ENCODE data around the gene MAP2K7. TPM values are rescaled to one million over a fixed set of nuclear protein-coding genes. Genes with fewer than 3 reads are reported as not detected.
"Not testable (repeated sequence)": the region's sequence is repeated elsewhere in the genome, so short reads cannot be mapped to it uniquely, and the experiment has no call there.

Gene MAP2K7
- total and polyA plus RNA-seq, 8 donors = 4.1 to 52.2 (median 14.7) TPM

GRCh38 chr19:7887408-7888144 is 16.1 kb upstream of the MAP2K7 start:
- Histone ChIP-seq H3K4me1 (peaks cover 0 to 14% (median 12%) of the 10 kb centered on the region in 4 donors), H3K9me3 (no peaks in the 10 kb centered on the region), H3K36me3 (no peaks in the 10 kb centered on the region), H3K27ac (no peak overlapping the region), H3K4me3 (peak overlapping the region in 1 of 4 donors; percentile 53), H3K27me3 (peaks cover 0 to 58% (median 10%) of the 10 kb centered on the region in 3 donors)
- intact Hi-C loops (cut with DNase I; ENCODE audit: low total_unique reads) = no loop called here
- no peak for TF ChIP-seq EP300 (IDR thresholded peaks at IDR 0.05)
- no peak for TF ChIP-seq POLR2A (IDR thresholded peaks at IDR 0.05)
- TF ChIP-seq CTCF (IDR thresholded peaks at IDR 0.05) = no peak
- no peak for TF ChIP-seq POLR2AphosphoS5 (IDR thresholded peaks at IDR 0.05)
- 74 to 89% (median 81%) methylated on average over 16 of the region's 16 CpGs for WGBS, 5 donors
- DNase-seq = no peak

GRCh38 chr19:7888145-7888825 is 15.4 kb upstream of the MAP2K7 start, which contains the start of gene LRRC8E:
Gene LRRC8E, plus strand, starts transcription at chr19:7888510. Its CDS starts 7,094 bp downstream, at chr19:7895604.
- peak within 1 kb of the TSS; percentile 41 to 53 (median 46) for H3K4me3 ChIP-seq
- H3K4me1 ChIP-seq = peaks cover 0 to 14% (median 12%) of the 10 kb centered on the region in 4 donors
- no peaks in the 10 kb centered on the region for H3K9me3 ChIP-seq
- DNase-seq = peak; percentile 79 to 89
- WGBS, 5 donors = 6 to 15% (median 7%) methylated on average over 27 to 53 of the region's 53 CpGs
- peak within 1 kb of the TSS; percentile 9 to 75 (median 69) for H3K27ac ChIP-seq
- H3K36me3 ChIP-seq = no peaks in the 10 kb centered on the region
- intact Hi-C loops (cut with DNase I; ENCODE audit: low total_unique reads) = no loop called here
- TF ChIP-seq CTCF (IDR thresholded peaks at IDR 0.05) = no peak
- no peak for TF ChIP-seq POLR2A (IDR thresholded peaks at IDR 0.05)
- peak in 2 of 3 donors; percentile 56 to 62 for TF ChIP-seq POLR2AphosphoS5 (IDR thresholded peaks at IDR 0.05)
- H3K27me3 ChIP-seq = peaks cover 0 to 65% (median 10%) of the 10 kb centered on the region in 3 donors

- H3K4me3 ChIP-seq = peak overlapping the region; percentile 41 to 53 (median 46)
- H3K36me3 ChIP-seq = no peaks in the 10 kb centered on the region
- no peak for DNase-seq
- WGBS, 5 donors = 66 to 74% (median 70%) methylated on average over 7 to 8 of the region's 8 CpGs
- no peaks in the 10 kb centered on the region for H3K9me3 ChIP-seq
- intact Hi-C loops (cut with DNase I; ENCODE audit: low total_unique reads) = no loop called here
- TF ChIP-seq POLR2AphosphoS5 (IDR thresholded peaks at IDR 0.05) (no peak), EP300 (IDR thresholded peaks at IDR 0.05) (no peak), POLR2A (IDR thresholded peaks at IDR 0.05) (no peak), CTCF (IDR thresholded peaks at IDR 0.05) (no peak)
- peaks cover 0 to 14% (median 12%) of the 10 kb centered on the region in 4 donors for H3K4me1 ChIP-seq
- H3K27ac ChIP-seq = peak overlapping the region in 3 of 5 donors; percentile 69 to 75 (median 73)
- peaks cover 0 to 70% (median 10%) of the 10 kb centered on the region in 3 donors for H3K27me3 ChIP-seq
Observed at GRCh38 chr19:7888826-7889217, 14.9 kb upstream of the MAP2K7 start.

- Histone ChIP-seq H3K4me1 (peaks cover 0 to 23% (median 11%) of the 10 kb centered on the region in 4 donors), H3K27me3 (peaks cover 0 to 65% (median 1%) of the 10 kb centered on the region in 3 donors)
- DNase-seq; H3K27ac ChIP-seq; H3K4me3 ChIP-seq; H3K36me3 ChIP-seq; H3K9me3 ChIP-seq; intact Hi-C loops (cut with DNase I; ENCODE audit: low total_unique reads): not testable (repeated sequence)
- 78 to 89% (median 85%) methylated on average over 18 of the region's 18 CpGs for WGBS, 5 donors
Observed at GRCh38 chr19:7893362-7894101, 10.1 kb upstream of the MAP2K7 start.
